Measurements from ENCODE around the gene NSG1.

The NSG1 gene

GRCh38 chr4:4396628-4397440 lies 9.9 kb downstream of the NSG1 start:
- DNase-seq: no peak

GRCh38 chr4:4397441-4397819 lies 10.5 kb downstream of the NSG1 start:
- DNase-seq: no peak

- no peak for DNase-seq
These were observed 11.5 kb downstream of the NSG1 start for GRCh38 chr4:4398430-4398829.

- no peak for DNase-seq
These were observed 14.1 kb downstream of the NSG1 start for GRCh38 chr4:4401036-4401435.

- DNase-seq: no peak
These were observed 16.1 kb downstream of the NSG1 start for GRCh38 chr4:4402966-4403365.

- DNase-seq: no peak
These were observed 18.6 kb downstream of the NSG1 start for GRCh38 chr4:4405358-4405962.

- DNase-seq: no peak
These were observed 19.8 kb downstream of the NSG1 start for GRCh38 chr4:4406455-4407298.

GRCh38 chr4:4407299-4408131 lies 20.6 kb downstream of the NSG1 start:
- no peak for DNase-seq

GRCh38 chr4:4408132-4408523 lies 21.2 kb downstream of the NSG1 start:
- DNase-seq: no peak

- no peak for DNase-seq
These were observed 21.9 kb downstream of the NSG1 start for GRCh38 chr4:4408576-4409335.

GRCh38 chr4:4409416-4410115 lies 22.7 kb downstream of the NSG1 start:
- no peak for DNase-seq

GRCh38 chr4:4410271-4410670 lies 23.4 kb downstream of the NSG1 start:
- no peak for DNase-seq

GRCh38 chr4:4411906-4412305 lies 25.0 kb downstream of the NSG1 start:
- no peak for DNase-seq

- DNase-seq: no peak
These were observed 25.9 kb downstream of the NSG1 start for GRCh38 chr4:4412641-4413372.

- no peak for DNase-seq
These were observed 26.4 kb downstream of the NSG1 start for GRCh38 chr4:4413373-4413725.

GRCh38 chr4:4413806-4414205 lies 26.9 kb downstream of the NSG1 start:
- DNase-seq: no peak

- no peak for DNase-seq
These were observed 28.4 kb downstream of the NSG1 start for GRCh38 chr4:4415107-4415805.

GRCh38 chr4:4415806-4416805 lies 29.2 kb downstream of the NSG1 start:
- DNase-seq: no peak

- no peak for DNase-seq
These were observed 30.1 kb downstream of the NSG1 start for GRCh38 chr4:4416981-4417380.

All from OCI-M1 (cell line).